GM19468 (cell line): ENCODE results near the gene KCNAB2.

Experiments used
- ATAC-seq: cut with Tn5 transposase; IDR thresholded peaks from one replicate; pipeline ENCODE4 v1.9.1; 2021; ENCODE audit warnings: mild to moderate bottlenecking, moderate library complexity, moderate number of reproducible peaks; ENCODE audit not compliant: unreplicated experiment; ENCODE audit errors: extremely low read depth

Gene KCNAB2

DNA sequence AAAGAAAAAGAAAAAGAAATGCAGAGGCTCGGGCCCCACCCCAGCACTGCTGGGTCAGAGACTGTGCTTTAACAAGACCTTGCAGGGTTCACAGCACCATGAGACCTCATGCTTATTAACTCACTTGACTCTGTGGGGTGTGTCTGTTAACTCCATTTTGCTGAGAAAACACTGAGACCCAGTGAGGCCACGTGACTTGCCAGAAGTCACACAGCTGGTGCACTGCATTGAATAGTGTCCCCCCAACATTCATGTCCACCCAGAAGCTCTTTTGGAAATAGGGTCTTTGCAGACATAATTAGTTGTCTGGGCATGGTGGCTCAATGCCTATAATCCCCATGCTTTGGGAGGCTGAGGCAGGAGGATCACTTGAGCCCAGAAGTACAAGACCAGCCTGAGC is 94.7 kb downstream of the KCNAB2 start:
- no peak for ATAC-seq

DNA sequence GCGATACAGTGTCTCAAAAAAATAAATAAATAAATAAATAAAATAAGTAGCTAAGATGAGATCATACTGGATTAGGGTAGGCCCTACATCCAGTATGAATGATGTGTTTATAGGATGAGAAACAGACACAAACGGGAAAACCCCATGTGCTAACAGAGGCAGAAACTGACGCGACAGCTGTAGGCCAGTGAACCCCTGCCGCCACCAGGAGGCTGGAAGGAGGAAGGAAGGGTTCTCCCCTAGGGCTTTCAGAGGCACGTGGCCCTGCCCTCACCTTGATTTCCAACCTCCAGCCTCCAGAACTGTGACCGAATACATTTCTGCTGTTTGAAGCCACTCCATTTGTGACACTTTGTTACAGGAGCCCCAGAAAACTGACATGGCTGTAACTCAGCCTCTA is 95.9 kb downstream of the KCNAB2 start:
- no peak for ATAC-seq

DNA sequence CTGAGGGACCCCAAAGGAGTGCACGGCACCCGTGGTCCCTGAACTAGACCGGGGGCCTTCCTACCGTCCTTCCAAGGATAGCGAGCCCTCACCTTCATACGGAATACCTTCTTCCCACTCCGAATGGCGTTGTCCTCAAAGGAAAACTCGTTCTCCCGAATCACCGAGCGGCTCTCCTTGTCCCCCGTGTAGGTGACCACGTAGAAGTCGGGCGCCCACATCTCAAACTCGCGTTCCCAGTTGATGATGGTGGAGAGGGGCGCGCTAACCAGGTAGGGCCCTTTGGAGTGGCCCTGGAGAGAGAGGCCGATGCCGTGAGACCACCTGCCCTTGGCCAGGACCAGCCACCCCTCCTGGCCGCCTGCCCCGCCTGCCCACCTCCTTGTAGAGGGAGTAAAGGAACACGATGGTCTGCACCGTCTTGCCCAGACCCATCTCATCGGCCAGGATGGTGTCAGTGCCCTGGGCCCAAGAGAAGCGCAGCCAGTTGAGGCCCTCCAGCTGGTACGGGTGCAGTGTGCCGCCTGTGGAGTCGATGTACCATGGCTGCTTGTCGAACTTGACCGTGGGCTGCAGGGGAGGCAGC is 96.4 kb downstream of the KCNAB2 start:
- no peak for ATAC-seq

DNA sequence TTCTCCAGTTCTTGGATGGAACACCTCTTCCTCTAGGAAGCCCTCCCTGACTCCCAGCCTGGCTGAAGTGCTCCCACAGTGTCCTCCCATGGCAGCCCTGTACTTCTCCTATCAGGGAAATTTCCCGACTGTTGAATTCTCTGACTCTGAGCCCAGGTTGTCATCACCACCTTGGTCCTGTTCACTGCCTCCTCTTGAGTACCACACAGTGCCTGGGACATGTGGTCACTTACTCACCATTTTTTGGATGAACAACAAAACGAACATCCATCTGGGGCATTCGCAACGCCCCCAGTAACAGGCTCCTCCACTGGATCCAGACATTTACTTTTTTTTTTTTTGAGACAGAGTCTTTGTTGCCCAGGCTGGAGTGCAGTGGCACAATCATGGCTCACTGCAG is 97.0 kb downstream of the KCNAB2 start:
- ATAC-seq = no peak

DNA sequence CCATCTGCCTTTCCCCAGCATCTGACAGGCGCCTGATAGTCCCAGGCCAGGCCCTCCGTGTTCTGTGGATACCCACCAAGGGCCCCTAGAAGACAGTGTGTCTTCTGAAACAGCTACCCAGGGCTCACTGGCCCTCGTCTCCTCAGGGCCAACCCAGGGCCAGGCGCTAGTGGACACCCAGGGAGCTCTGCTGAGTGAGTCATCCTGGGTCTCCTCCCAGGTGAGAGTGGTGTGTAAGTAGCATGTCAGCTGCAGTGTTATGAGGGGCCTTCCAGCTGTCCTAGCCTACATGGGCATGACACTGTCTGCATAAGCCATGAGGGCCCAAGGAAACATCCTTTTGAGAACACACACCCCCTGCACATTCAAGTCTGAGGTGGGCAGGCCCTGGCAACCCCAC is 97.7 kb downstream of the KCNAB2 start:
- ATAC-seq = no peak

DNA sequence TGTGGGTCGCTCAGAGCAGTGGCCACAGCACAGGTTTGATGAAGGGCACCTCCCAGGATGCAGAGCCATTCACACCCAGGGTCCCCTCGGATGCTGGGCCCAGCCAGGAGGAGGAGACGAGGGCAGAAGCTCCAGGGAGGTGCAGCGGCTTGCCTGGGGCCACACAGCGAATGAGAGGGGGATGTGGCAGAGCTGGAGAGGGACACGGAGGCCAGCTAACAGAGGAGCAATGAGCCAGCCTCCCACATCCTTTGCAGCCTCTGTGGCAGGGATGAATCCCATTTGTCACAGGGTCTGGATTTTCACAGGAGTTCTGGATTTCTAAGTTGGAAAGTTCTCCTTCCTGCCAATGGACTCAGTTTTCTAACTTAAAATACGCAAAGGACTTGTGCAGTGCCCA is 98.5 kb downstream of the KCNAB2 start:
- ATAC-seq = no peak

DNA sequence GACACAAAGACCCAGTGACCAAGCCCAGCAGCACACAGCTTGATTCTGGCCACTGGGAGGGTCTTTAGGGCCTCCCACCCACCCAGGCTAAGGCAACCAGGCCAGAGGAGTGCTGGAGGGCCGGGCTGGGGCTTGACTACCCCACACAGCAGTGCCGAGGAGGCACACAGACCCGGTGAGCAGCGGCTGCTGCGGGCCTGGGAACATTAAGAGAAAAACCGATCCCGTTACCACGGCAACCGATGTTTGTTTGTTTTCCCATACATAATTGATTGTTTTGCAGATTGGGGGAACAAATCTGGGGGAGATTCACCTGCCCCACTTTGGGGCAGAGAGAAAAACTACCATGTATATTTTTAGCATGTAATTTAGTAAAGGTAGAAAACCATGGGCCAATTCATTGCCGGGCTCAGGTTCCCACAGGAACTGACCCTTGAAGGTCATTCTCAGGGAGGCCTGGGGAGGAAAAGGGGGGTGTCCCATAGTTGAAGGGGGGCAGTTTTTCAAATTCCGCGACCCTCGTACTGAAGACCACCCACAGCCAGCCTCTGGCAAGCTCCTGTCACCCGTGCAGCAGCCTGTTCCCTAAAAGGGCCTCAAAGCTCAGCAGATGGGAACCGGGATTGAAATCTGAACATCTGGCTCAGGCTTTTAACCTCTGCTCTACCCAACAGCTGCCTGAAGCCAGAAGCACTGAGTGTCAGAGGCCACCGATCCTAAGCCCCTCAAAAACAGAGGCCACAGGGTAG is 99.1 kb downstream of the KCNAB2 start:
- no peak for ATAC-seq

DNA sequence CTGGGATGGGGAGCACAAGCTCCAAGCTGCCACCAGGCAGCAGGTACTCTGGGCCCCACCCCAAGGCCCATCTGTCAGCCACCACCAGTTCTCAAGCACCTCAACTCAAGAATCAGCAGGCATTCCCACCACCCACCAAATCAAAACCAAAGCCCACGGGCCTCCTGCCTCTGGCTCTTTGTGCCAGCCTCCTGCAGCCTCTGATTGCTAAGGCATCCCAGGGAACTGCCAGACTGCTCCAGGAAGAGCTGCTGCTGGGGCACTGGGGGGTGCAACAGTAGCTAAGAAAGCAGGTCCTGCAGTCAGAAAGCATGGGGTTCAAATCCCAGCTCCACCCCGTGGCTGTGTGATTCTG is 99.7 kb downstream of the KCNAB2 start:
- ATAC-seq = no peak

- no peak for ATAC-seq
These were observed 100.2 kb downstream of the KCNAB2 start for GRCh38 chr1:6145864-6146410.

- no peak for ATAC-seq
These were observed 103.0 kb downstream of the KCNAB2 start for GRCh38 chr1:6148497-6149241.

DNA sequence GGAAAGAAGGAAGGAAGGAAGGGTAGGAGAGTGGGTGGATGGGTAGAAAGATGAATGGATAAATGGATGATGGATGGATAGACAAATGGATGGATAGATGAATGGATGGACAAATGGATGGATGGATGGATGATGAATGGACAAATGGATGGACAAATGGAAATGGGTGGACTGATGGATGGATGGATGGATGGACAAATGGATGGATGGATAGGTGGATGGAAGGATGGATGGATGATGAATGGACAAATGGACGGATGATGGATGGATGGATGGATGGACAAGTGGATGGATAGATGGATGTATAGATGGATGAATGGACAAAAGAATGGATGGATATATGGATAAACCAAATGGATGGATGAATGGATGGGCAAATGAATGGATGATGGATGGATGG is 103.9 kb downstream of the KCNAB2 start:
- no peak for ATAC-seq

DNA sequence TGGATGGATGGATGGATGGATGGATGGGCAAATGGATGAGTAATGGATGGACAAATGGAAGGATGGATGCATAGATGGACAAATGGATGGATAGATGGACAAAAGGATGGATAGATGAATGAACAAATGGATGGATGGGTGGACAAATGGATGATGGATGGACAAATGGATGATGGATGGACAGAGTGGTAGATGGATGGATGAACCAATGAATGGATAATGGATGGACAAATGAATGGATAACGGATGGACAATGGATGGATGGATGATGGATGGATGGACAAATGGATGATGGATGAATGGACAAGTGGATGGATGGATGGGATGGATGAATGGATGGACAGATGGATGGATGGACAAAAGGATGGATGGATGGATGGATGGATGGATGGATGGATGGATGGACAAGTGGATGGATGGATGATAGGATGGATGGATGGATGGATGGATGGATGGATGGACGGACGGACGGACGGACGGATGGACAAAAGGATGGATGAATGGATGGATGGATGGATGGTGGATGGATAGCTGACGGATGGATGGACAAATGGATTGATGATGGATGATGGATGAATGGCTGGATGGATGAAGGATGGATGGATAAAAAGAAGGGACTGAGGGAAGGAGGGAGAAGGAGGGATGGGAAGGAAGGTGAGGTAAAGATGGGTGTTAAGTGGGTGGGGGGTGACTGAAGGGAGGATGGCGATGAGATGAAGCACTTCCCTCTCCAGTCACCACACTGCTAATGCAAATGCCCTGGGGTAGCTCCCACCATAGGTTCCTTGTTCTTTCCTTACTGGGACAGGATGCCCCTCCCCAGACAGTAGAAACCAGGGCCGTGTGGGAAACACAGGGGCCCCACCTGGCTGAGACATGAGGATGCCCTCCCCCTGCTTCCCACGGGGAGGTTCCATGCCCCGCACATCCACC is 104.6 kb downstream of the KCNAB2 start:
- ATAC-seq = no peak
